ENCODE data around the gene FGF3. TPM values are rescaled to one million over a fixed set of nuclear protein-coding genes. Genes with fewer than 3 reads are reported as not detected.

FGF3 gene
- polyA plus RNA-seq, 10 donors: 0.15 to 0.17 TPM; not detected in 8

DNA sequence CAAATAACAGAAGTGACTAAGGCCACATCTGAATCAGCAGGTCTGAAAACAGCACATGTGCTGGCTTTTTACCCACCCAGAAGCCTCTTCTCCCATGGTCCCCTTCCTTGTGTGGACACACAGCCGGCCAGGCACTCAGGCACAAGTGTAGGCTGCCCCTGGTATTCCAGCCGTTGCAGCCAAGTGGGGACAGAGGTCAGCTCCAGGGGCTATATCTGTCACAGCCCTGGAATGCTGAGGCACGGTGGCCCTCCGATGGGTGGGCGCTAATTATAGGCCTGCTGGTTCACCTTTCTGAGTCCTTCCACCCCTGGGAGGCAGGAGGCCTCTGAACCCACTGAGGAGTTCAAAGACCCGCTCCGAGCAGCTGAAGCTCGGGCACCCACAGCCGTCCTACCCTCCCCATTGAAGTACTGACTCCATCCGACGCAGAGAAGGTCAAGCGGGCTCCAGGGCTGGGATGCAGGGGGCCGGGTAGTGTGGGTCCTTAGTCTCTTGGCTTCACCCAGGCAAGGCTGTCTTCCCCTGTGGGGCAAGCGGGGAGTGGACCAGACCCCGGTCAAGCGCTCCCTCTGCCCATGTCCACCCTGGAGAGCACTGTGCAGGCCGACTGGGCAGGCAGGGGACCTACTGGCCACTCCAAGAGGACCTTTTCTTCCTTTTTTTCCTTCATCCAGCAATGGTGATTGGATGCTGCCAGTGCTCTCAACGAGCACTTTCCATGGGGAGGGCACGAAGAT lies 14.3 kb downstream of the FGF3 start:
- DNase-seq: peak in 1 of 3 donors; percentile 9

- no peak for DNase-seq
Observed at GRCh38 chr11:69803604-69804218, 15.5 kb downstream of the FGF3 start.

- no peak for DNase-seq
Observed at GRCh38 chr11:69803022-69803421, 16.2 kb downstream of the FGF3 start.

DNA sequence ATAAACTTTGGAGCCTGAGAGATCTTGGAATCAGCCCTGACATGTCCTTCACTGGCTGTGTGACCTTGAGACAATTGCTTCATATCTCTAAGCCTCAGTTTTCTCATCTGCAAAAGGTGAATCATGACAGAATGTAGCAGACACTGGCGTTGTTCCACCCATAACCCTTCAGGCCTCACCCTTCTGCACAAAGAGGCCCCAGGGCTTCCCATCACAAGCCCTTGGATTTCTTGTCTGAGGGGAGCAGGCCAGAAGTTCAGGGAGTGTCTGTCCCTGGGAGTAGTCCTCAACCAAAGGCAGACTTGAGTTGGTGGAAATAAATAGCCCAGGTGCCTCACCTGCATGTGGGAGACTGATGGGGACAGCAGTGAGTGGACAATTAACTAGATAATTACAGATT lies 16.6 kb downstream of the FGF3 start:
- DNase-seq: no peak

DNA sequence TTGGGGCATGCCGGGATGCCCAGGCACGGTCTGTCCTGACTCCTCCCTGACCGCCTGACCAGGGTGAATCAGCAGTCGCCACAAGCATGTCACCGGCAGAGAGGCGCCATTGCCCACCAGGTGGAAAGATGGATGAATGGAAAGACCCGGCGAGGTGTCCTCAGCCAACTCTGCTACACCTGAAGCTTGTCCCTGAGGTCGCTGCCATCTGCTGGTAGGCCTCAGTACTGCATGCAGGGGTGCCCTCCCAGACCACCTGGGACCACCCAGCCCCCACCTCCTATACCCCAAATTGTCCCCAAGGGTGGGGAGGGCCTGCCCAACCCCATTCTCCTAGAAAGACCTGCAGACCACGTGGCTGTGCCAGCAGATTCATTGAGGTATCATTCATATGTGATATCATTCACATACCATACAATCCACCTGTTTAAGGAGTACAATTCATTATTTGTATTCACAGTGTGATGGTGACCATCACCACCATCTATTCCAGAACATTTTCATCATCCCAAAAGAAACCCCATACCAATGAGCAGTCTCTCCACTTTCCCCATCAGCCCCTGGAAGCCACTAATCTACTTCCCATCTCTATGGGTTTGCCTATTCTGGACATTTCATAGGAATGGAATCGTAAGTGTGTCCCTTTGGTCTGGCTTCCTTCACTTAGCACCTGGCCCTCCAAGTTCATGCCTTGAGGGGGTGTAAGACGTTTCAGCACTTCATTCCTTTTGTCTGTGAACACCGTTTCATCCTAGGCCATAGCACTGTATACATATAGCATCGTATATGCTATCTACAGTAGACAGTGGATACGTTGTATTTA lies 17.5 kb downstream of the FGF3 start:
- DNase-seq: no peak

DNA sequence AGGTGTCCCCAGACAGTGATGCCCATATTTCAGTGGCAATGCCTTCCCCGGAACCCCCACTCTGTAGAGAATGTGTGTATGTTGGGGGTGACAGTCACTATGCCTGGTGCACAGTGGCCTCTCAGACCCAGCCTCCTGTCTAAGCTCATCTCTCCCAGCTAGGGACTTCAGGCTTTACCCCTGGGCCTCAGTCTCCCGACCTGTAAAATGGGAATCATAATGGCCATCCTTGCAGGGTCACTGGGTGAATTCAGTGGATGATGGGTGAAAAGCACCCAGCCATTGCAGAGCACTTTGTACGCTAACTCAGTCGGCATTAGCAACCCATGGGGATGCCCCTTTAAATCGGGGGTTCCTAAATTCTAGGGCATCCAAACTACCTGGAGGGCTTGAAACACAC lies 18.9 kb downstream of the FGF3 start:
- no peak for DNase-seq

GRCh38 chr11:69799582-69799981 lies 19.6 kb downstream of the FGF3 start:
- DNase-seq: no peak

DNA sequence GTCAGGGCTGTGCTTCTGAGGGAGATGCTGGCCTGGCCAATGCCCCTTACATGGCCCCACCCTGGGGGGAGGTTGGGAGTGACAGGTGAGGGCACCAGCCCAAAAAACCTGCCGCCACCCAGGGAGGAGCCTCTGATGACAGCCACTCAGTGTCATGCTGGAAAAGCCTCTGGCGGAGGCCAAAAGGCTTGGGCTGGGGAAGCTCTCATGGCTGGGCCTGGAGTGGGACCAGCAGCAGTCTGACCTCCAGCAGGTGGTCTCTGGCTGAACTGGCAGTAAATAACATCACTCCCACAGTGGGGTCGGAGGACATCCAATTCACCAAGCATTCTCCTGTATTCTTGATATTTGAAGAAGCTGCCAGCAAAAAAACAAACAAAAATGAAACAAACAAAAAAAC lies 20.1 kb downstream of the FGF3 start:
- no peak for DNase-seq

DNA sequence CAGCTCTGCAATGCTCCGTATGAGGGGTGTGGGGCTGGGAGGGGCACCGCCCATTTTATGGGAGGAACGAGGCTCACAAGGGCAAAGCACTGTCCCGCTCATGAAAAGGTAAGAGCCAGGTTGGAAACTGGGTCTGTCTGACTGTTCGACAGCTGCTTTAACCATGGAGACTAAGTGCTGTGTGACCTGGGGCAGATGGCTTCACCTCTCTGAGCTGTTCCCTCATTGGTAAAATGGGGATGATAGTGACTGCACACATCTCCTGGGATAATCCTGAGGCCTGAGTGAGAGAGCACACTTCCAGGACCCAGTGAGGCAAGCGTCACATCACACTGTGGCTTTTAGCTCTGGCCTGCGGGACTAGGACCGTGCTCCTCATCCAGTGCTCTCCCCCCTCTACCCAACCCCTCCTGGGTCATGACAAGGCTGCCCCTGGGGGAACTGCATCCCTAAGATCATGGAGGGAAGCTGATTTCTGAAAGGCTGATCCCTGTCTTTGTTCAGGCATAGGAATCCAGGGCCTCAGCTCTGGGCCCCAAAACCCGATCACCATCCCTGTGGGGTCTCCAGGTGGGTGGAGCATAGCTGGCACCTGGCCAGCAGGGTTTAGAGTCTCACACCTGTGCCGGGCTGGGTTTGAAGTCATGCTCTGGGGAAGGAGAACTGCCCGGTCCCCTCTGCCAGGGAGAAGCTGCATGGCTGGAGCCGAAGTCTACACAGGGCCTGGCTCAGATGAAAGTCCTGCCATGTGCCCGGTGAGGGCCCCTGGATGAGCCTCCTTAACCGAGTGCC lies 21.3 kb downstream of the FGF3 start:
- DNase-seq: no peak

- no peak for DNase-seq
Observed at GRCh38 chr11:69797156-69797555, 22.1 kb downstream of the FGF3 start.

- DNase-seq: no peak
Observed at GRCh38 chr11:69796063-69796462, 23.2 kb downstream of the FGF3 start.

GRCh38 chr11:69791276-69792180 lies 27.7 kb downstream of the FGF3 start:
- DNase-seq: peak; percentile 83 to 95 (median 87)

DNA sequence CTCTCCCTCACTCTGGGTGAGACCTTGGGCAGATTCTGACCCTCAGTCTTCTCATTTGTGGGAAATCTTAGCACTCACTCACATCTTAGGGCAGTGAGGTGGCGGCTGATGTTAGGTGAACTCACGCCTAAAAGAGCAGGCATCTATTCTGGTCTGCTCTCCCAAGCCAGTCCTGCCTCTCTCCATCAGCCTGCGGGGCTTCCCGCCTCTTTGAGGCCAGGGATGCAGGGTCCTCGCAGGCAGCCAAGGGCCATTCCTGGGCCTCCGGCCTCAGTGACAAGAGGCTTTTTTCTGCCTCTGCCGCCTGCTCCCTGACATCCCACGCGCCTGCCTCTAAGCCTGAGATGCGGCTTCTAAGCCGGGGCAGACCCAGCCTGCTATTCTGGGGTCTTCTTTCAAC lies 30.3 kb downstream of the FGF3 start:
- DNase-seq: no peak

DNA sequence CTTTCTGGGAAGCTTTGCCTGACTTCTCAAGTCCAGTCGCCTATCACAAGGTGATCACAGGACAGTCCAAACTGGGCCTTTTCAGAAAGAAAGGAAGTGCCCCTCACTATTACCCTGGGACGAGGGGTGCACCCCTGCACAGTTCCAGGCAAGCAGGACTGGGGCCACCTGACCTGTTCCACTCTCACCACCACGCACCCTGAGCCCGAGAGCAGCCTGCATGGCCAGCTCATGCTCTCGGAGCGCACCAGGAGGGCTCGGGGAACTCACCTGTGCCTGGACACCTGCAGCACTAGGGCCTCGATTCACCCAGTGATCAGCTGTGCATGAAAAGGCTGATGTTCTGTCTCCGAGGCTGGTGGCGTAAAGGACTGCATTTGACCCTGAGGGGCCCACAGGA lies 31.3 kb downstream of the FGF3 start:
- DNase-seq: no peak

DNA sequence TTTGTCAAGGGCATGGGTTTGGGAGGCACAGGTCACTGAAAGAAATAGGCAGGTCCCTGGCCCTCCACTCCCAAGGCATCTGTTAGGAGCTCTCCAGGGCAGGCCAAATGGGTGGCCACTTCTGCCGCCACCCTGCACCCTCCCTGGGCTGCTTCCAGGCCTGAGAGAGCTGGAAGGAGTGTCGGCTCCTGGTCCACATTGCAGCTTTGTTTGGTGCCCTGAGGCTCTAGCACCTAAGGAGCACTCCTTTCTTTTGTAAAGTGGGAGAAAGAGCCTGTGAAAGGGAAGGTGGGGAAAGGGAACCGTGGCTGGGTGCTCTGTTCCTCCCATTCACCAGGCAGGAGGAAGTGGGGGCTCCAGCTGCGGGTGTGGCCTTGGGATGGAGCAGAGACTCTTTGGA lies 31.8 kb downstream of the FGF3 start:
- DNase-seq: no peak

GRCh38 chr11:69781241-69781640 lies 38.0 kb downstream of the FGF3 start:
- DNase-seq: no peak

GRCh38 chr11:69778373-69778772 lies 40.8 kb downstream of the FGF3 start:
- no peak for DNase-seq

DNA sequence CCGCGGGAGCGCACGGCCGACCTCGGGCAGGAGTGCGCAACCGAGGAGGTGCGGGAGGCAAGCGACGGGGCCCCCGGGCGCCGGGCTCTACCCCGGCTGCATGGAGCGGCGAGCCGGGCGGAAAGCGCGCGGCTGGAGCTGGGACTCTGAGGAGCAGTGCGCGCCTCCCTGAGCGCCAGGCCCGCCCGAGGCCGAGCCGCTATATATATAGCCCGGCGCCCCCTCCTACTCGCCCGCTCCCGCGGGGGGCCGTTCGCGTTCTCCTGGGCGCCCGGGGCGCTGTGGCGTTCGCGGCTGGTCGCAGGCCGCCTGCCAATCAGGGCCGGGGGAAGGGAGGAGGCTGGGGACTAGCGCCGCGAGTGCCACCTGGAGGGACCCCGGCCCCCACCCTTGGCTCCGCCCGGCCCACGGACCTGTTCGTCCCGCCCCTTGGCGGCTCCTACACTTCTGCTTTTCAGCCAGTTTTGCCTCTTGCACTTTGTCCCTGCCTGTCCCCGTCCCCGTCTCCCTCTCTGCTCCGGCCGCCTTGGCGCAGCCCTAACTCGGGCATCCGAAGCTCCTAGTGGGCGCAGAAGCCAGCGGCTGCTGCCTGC lies 44.0 kb downstream of the FGF3 start, which contains the start of gene FGF4:
FGF4 (minus strand) TSS at position 179 of the 593 bp plus-strand sequence. CDS start 257 bp downstream, outside the sequence.
- DNase-seq: no peak

- no peak for DNase-seq
Observed at GRCh38 chr11:69774354-69775162, 44.7 kb downstream of the FGF3 start.
